ENCODE data around the gene SMCO3.

SMCO3 gene

DNA sequence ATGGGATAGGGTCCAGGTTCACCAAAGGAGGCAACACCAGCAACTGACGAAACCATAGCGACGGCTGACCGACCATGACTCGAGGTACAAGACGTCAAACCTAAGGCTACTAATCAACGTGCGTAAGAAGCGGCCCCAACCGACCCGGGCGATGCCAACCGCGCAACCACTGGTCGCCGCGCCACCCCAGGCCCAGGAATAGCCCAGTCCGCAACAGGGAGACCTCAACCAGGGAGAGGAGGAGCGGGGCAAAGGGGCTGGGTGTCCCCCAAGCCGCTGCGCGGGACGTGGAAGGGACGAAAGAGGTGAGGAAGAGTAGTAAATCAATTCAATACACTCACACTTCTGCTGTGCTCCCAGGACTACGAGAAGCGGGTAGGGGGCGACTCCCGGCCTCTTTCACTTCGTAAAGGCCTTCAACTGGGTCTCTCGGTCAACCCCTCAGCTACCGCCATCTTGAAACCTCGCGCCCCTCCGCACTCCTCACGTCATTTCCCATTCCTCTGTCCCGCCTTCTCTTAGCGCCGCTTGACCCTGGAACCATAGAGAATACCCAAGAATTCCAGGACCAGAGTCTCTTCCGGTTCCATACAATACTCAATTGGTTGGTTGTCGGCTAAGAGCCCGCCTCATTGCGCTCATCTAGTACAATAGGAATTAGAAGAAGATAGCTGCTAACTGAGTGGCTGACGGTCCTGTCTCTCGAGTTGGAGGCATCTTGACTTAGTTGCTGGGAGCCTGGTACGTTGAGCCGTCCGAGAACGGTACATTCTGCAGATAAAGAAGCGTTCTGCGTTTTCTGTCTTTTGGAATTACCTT, 10.8 kb downstream of the SMCO3 start, which contains the start of the genes C12orf60 and WBP11:
Gene C12orf60, plus strand, starts transcription at position 660 of the 819 bp plus-strand sequence. CDS start 19,266 bp downstream, outside the sequence.
Gene WBP11, minus strand, starts transcription at position 468 of the 819 bp plus-strand sequence. CDS start 2,095 bp downstream, outside the sequence.
- peaks cover 6 to 16% of the 10 kb centered on the region in 2 donors for H3K36me3 ChIP-seq (ENCODE audit: control insufficient read depth in 2 of 2, insufficient read depth in 2 of 2, low read length in 2 of 2)
- no peaks in the 10 kb centered on the region for H3K27me3 ChIP-seq (ENCODE audit: control insufficient read depth in 2 of 2, insufficient read depth in 2 of 2, low read length in 2 of 2)
- H3K9ac ChIP-seq (ENCODE audit: low read depth in 1 of 2, low read length in 2 of 2): peak within 1 kb of the TSS; percentile 96
- H3K4me1 ChIP-seq (ENCODE audit: control insufficient read depth in 2 of 2, insufficient read depth in 2 of 2, low read length in 2 of 2): peaks cover 3 to 8% of the 10 kb centered on the region in 2 donors
- peak within 1 kb of the TSS; percentile 98 for H3K4me3 ChIP-seq (ENCODE audit: low read length in 2 of 2)
- H3K9me3 ChIP-seq (ENCODE audit: control insufficient read depth in 2 of 2, low read length in 2 of 2): no peaks in the 10 kb centered on the region
- peak within 1 kb of the TSS; percentile 84 to 87 for H3K27ac ChIP-seq (ENCODE audit: low read depth in 2 of 2, low read length in 2 of 2)

DNA sequence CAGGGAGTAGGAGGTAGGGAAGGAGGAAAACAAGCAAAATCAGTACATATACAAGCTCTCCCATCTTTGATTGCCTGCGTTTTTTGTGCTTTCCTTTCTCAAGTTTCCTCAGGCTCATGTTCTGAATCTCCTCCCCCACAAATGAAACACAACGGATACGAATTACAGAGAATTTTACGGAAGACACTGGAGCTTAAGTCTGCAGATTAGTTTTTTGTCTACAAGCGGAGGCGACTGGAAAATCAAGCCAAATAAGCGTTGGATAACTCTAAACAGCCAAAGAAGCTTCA, 11.3 kb downstream of the SMCO3 start:
- Histone ChIP-seq H3K9ac (ENCODE audit: low read depth in 1 of 2, low read length in 2 of 2) (peak overlapping the region; percentile 96), H3K4me3 (ENCODE audit: low read length in 2 of 2) (peak overlapping the region; percentile 98), H3K36me3 (ENCODE audit: control insufficient read depth in 2 of 2, insufficient read depth in 2 of 2, low read length in 2 of 2) (peaks cover 6 to 21% of the 10 kb centered on the region in 2 donors), H3K27me3 (ENCODE audit: control insufficient read depth in 2 of 2, insufficient read depth in 2 of 2, low read length in 2 of 2) (no peaks in the 10 kb centered on the region), H3K4me1 (ENCODE audit: control insufficient read depth in 2 of 2, insufficient read depth in 2 of 2, low read length in 2 of 2) (peaks cover 3 to 8% of the 10 kb centered on the region in 2 donors), H3K9me3 (ENCODE audit: control insufficient read depth in 2 of 2, low read length in 2 of 2) (no peaks in the 10 kb centered on the region), H3K27ac (ENCODE audit: low read depth in 2 of 2, low read length in 2 of 2) (peak overlapping the region; percentile 83 to 87)

DNA sequence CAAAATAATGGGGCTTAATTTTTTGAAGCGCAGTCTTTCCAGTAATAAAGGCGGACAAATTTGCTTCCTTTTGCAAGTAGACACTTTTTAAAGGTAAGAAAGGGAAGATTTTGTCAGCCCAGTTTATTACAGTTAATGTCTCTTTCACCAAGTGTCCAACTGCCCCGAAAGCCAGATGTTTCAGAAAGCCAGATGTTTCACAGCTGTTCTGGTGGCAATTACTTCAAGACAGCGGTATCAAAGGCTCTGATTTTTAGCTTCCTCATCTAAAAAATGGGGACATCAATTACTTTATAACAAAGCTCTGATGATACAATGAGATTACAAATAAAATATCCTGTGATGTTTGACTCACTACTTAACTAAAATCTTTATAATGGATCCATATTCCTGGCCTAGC, 11.7 kb downstream of the SMCO3 start:
- Histone ChIP-seq H3K27ac (ENCODE audit: low read depth in 2 of 2, low read length in 2 of 2) (no peak overlapping the region), H3K4me3 (ENCODE audit: low read length in 2 of 2) (peak overlapping the region; percentile 98), H3K9ac (ENCODE audit: low read depth in 1 of 2, low read length in 2 of 2) (peak overlapping the region; percentile 96), H3K27me3 (ENCODE audit: control insufficient read depth in 2 of 2, insufficient read depth in 2 of 2, low read length in 2 of 2) (no peaks in the 10 kb centered on the region), H3K9me3 (ENCODE audit: control insufficient read depth in 2 of 2, low read length in 2 of 2) (no peaks in the 10 kb centered on the region), H3K36me3 (ENCODE audit: control insufficient read depth in 2 of 2, insufficient read depth in 2 of 2, low read length in 2 of 2) (peaks cover 10 to 25% of the 10 kb centered on the region in 2 donors), H3K4me1 (ENCODE audit: control insufficient read depth in 2 of 2, insufficient read depth in 2 of 2, low read length in 2 of 2) (peaks cover 3 to 8% of the 10 kb centered on the region in 2 donors)

DNA sequence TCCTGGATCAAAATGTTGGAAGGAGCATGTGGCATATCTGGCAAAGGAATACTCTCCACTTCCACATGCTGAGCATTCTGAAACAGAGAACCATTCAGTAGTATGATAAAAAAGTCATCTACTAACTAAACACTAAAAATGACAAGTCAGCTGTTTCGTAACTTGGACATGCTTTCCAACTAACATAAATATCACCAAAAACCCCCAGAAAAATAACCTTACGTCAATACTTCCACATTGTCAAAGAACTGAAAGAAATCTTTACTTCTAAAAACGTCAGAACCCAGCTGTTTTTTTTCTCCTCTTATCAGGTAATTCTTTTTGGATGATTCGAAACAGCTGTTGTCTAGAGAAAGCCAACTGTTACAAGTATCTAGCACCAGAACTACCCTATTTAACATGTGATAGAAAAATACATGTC, 18.9 kb downstream of the SMCO3 start:
- H3K4me1 ChIP-seq (ENCODE audit: control insufficient read depth in 2 of 2, insufficient read depth in 2 of 2, low read length in 2 of 2): no peaks in the 10 kb centered on the region
- H3K27me3 ChIP-seq (ENCODE audit: control insufficient read depth in 2 of 2, insufficient read depth in 2 of 2, low read length in 2 of 2): no peaks in the 10 kb centered on the region
- no peak overlapping the region for H3K27ac ChIP-seq (ENCODE audit: low read depth in 2 of 2, low read length in 2 of 2)
- H3K9me3 ChIP-seq (ENCODE audit: control insufficient read depth in 2 of 2, low read length in 2 of 2): no peaks in the 10 kb centered on the region
- peaks cover 61 to 77% of the 10 kb centered on the region in 2 donors for H3K36me3 ChIP-seq (ENCODE audit: control insufficient read depth in 2 of 2, insufficient read depth in 2 of 2, low read length in 2 of 2)
- H3K9ac ChIP-seq (ENCODE audit: low read depth in 1 of 2, low read length in 2 of 2): no peak overlapping the region
- no peak overlapping the region for H3K4me3 ChIP-seq (ENCODE audit: low read length in 2 of 2)

DNA sequence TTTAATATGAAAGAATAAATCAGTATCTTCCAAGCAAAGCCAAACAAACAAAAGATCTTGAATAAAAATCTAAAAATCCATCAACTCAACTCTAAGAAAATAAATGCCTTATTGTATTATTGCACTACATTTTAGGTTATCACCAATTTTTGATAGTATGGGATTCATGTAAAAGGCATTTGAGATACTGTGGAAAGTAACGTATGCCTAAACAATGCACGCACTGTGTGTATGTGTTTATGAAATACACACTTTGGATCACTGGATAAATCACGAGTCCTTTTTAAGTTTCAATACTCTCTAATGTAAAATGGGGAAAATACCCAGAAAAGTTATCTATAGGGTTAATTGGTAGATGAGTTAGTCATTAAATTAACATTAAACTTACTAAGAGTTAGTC, 28.4 kb downstream of the SMCO3 start:
- Histone ChIP-seq H3K36me3 (ENCODE audit: control insufficient read depth in 2 of 2, insufficient read depth in 2 of 2, low read length in 2 of 2) (peaks cover 33 to 43% of the 10 kb centered on the region in 2 donors), H3K27ac (ENCODE audit: low read depth in 2 of 2, low read length in 2 of 2) (no peak overlapping the region), H3K27me3 (ENCODE audit: control insufficient read depth in 2 of 2, insufficient read depth in 2 of 2, low read length in 2 of 2) (no peaks in the 10 kb centered on the region), H3K4me3 (ENCODE audit: low read length in 2 of 2) (no peak overlapping the region), H3K9ac (ENCODE audit: low read depth in 1 of 2, low read length in 2 of 2) (no peak overlapping the region), H3K4me1 (ENCODE audit: control insufficient read depth in 2 of 2, insufficient read depth in 2 of 2, low read length in 2 of 2) (peaks cover 0 to 4% of the 10 kb centered on the region in 2 donors), H3K9me3 (ENCODE audit: control insufficient read depth in 2 of 2, low read length in 2 of 2) (no peaks in the 10 kb centered on the region)

DNA sequence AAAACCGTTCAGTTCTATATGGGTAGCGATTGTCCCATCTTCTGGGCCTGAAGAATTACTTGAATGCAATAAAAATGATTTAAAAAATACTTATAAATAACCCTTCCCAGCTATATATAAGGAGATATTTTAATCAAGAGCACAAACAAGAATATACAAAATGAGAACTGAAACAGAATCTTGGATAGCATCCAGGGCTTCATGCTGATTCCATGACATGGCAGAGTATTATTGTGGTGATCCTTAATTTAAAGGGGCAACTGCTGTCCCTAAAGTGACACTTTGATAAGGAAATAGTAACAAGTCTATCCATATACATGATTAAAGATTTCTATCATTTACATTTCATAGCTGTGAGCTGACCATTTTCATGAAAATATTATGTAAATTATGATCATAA, 29.5 kb downstream of the SMCO3 start:
- H3K9ac ChIP-seq (ENCODE audit: low read depth in 1 of 2, low read length in 2 of 2): no peak overlapping the region
- no peak overlapping the region for H3K27ac ChIP-seq (ENCODE audit: low read depth in 2 of 2, low read length in 2 of 2)
- H3K4me3 ChIP-seq (ENCODE audit: low read length in 2 of 2): no peak overlapping the region
- H3K4me1 ChIP-seq (ENCODE audit: control insufficient read depth in 2 of 2, insufficient read depth in 2 of 2, low read length in 2 of 2): peaks cover 0 to 4% of the 10 kb centered on the region in 2 donors
- no peaks in the 10 kb centered on the region for H3K27me3 ChIP-seq (ENCODE audit: control insufficient read depth in 2 of 2, insufficient read depth in 2 of 2, low read length in 2 of 2)
- peaks cover 22 to 32% of the 10 kb centered on the region in 2 donors for H3K36me3 ChIP-seq (ENCODE audit: control insufficient read depth in 2 of 2, insufficient read depth in 2 of 2, low read length in 2 of 2)
- H3K9me3 ChIP-seq (ENCODE audit: control insufficient read depth in 2 of 2, low read length in 2 of 2): no peaks in the 10 kb centered on the region

DNA sequence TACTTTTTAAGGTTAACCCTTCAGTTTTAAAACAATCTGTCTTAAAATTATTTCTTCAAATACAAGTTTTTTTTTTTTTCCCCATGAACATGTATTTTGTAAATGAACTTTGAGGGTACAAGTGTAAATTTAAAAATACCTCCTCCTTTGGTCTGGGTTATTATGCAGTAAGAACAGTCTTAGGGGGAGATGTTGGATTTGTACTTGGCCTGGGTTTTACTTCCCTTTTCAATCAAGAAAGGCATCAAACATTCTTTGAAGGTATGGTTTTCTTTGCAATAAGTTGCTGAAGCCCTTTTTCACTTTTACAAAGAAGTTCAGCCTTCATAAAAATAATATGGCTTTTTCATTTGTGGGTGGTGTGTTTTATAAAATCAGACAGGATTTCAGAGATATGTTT, 31.2 kb downstream of the SMCO3 start:
- Histone ChIP-seq H3K4me3 (ENCODE audit: low read length in 2 of 2) (no peak overlapping the region), H3K27ac (ENCODE audit: low read depth in 2 of 2, low read length in 2 of 2) (no peak overlapping the region), H3K4me1 (ENCODE audit: control insufficient read depth in 2 of 2, insufficient read depth in 2 of 2, low read length in 2 of 2) (peaks cover under 1 to 4% of the 10 kb centered on the region in 2 donors), H3K27me3 (ENCODE audit: control insufficient read depth in 2 of 2, insufficient read depth in 2 of 2, low read length in 2 of 2) (no peaks in the 10 kb centered on the region), H3K36me3 (ENCODE audit: control insufficient read depth in 2 of 2, insufficient read depth in 2 of 2, low read length in 2 of 2) (peaks cover 13 to 20% of the 10 kb centered on the region in 2 donors), H3K9me3 (ENCODE audit: control insufficient read depth in 2 of 2, low read length in 2 of 2) (no peaks in the 10 kb centered on the region), H3K9ac (ENCODE audit: low read depth in 1 of 2, low read length in 2 of 2) (no peak overlapping the region)

DNA sequence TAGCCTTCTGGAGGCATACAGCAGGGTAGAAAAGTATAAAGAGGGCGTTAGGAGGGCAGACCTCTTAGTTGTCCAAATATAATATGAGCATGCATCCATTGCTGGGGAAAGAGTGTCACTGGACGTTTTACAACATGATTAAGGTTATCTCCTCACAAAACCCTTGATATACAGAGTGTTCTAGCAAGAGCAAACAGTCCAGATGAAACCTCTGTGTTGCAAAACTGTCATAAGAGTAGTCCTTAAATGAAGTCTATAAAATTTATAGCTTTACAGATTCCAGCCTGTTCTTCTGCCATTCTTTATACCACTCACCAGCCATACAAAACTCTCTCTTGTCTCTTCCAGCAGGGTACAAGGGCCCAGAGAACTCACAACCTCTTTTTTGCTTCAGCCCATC, 32.4 kb downstream of the SMCO3 start:
- no peak overlapping the region for H3K27ac ChIP-seq (ENCODE audit: low read depth in 2 of 2, low read length in 2 of 2)
- no peak overlapping the region for H3K9ac ChIP-seq (ENCODE audit: low read depth in 1 of 2, low read length in 2 of 2)
- no peaks in the 10 kb centered on the region for H3K27me3 ChIP-seq (ENCODE audit: control insufficient read depth in 2 of 2, insufficient read depth in 2 of 2, low read length in 2 of 2)
- peaks cover 3 to 9% of the 10 kb centered on the region in 2 donors for H3K36me3 ChIP-seq (ENCODE audit: control insufficient read depth in 2 of 2, insufficient read depth in 2 of 2, low read length in 2 of 2)
- H3K4me1 ChIP-seq (ENCODE audit: control insufficient read depth in 2 of 2, insufficient read depth in 2 of 2, low read length in 2 of 2): peaks cover 11% of the 10 kb centered on the region in 2 donors
- no peak overlapping the region for H3K4me3 ChIP-seq (ENCODE audit: low read length in 2 of 2)
- no peaks in the 10 kb centered on the region for H3K9me3 ChIP-seq (ENCODE audit: control insufficient read depth in 2 of 2, low read length in 2 of 2)

DNA sequence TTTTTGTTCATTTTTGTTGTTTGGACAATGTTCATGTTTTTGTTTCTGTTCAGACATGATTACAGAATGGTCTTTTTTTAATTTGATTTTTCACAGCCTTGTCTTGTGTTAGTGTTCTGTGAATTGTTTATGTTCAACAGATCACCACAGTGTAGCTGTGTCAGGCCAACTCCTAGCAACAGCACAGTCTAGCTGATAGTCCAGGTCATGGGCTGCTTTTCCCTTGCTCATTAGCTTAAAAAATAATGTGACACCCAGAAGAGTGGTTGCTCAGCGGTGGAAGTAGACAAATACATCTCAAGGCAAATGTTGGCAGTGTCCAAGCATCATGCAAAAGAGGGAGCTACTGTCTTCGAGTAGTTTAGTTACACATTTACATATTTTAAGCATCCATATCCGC, 33.1 kb downstream of the SMCO3 start:
- Histone ChIP-seq H3K36me3 (ENCODE audit: control insufficient read depth in 2 of 2, insufficient read depth in 2 of 2, low read length in 2 of 2) (peaks cover 3% of the 10 kb centered on the region in 2 donors), H3K4me3 (ENCODE audit: low read length in 2 of 2) (peak overlapping the region; percentile 1 to 2), H3K9ac (ENCODE audit: low read depth in 1 of 2, low read length in 2 of 2) (no peak overlapping the region), H3K9me3 (ENCODE audit: control insufficient read depth in 2 of 2, low read length in 2 of 2) (no peaks in the 10 kb centered on the region), H3K27me3 (ENCODE audit: control insufficient read depth in 2 of 2, insufficient read depth in 2 of 2, low read length in 2 of 2) (no peaks in the 10 kb centered on the region), H3K4me1 (ENCODE audit: control insufficient read depth in 2 of 2, insufficient read depth in 2 of 2, low read length in 2 of 2) (peaks cover 16 to 18% of the 10 kb centered on the region in 2 donors), H3K27ac (ENCODE audit: low read depth in 2 of 2, low read length in 2 of 2) (no peak overlapping the region)

DNA sequence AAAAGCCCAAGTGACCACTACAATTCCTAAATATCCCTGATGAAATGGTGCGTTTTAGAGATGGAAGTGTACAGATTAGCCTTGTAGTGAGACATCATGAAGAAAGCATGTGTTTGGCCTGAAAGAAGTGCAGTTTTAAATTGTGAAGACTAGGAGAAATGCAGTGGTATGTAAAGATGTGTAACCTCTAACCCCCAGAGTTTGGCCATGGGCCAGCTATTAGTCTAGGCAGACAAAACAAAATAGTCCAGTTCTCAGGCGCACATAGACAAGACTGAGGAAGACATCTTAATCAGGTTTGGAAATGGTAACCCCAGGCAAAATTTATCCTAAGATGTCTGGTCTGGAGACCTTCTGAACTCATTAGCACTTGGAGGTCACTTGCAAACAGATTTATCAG, 34.1 kb downstream of the SMCO3 start:
- Histone ChIP-seq H3K4me3 (ENCODE audit: low read length in 2 of 2) (no peak overlapping the region), H3K9me3 (ENCODE audit: control insufficient read depth in 2 of 2, low read length in 2 of 2) (no peaks in the 10 kb centered on the region)

More for the DNA sequence above, 34.1 kb downstream of the SMCO3 start:
- Histone ChIP-seq H3K4me1 (ENCODE audit: control insufficient read depth in 2 of 2, insufficient read depth in 2 of 2, low read length in 2 of 2) (peaks cover 19 to 22% of the 10 kb centered on the region in 2 donors), H3K36me3 (ENCODE audit: control insufficient read depth in 2 of 2, insufficient read depth in 2 of 2, low read length in 2 of 2) (peaks cover 0 to 2% of the 10 kb centered on the region in 2 donors), H3K27me3 (ENCODE audit: control insufficient read depth in 2 of 2, insufficient read depth in 2 of 2, low read length in 2 of 2) (no peaks in the 10 kb centered on the region), H3K27ac (ENCODE audit: low read depth in 2 of 2, low read length in 2 of 2) (no peak overlapping the region), H3K9ac (ENCODE audit: low read depth in 1 of 2, low read length in 2 of 2) (no peak overlapping the region)

Data from mucosa of rectum (tissue), 2 donors.